H1 (cell line): ENCODE data around the gene GSG1L. TPM values are rescaled to one million over a fixed set of nuclear protein-coding genes. Genes with fewer than 3 reads are reported as not detected.

Experiments
- ATF2 ChIP-seq: IDR thresholded peaks from 2 replicates; pipeline ENCODE4 v1.6.1; 2012; ENCODE audit warnings: low read length, inconsistent platforms
- BACH1 ChIP-seq: IDR thresholded peaks from 2 replicates; pipeline ENCODE4 v1.6.1; 2012; ENCODE audit warnings: low read length, improper control_type of control experiment
- CHD2 ChIP-seq: IDR thresholded peaks from 2 replicates; pipeline ENCODE4 v1.6.1; 2012; ENCODE audit warnings: low read length, improper control_type of control experiment
- E2F6 ChIP-seq: IDR thresholded peaks from 2 replicates; pipeline ENCODE4 v1.6.1; 2012; ENCODE audit warnings: inconsistent platforms
- KDM1A ChIP-seq: fragments of 200-600, 300-600 bp; sonication (generic); IDR thresholded peaks from 2 replicates; pipeline ENCODE4 v1.7.1; 2016; ENCODE audit warnings: mild to moderate bottlenecking, low read length, borderline replicate concordance
- KDM4A ChIP-seq: IDR thresholded peaks from one replicate; pipeline ENCODE4 v1.7.1; 2012; ENCODE audit warnings: low read depth, mild to moderate bottlenecking, moderate library complexity, low read length, inconsistent platforms; ENCODE audit not compliant: severe bottlenecking
- TAF1 ChIP-seq: IDR thresholded peaks from 2 replicates; pipeline ENCODE4 v1.6.1; 2011; ENCODE audit warnings: mild to moderate bottlenecking, low read depth, low read length
- polyA plus RNA-seq, 7 experiments: library from polyadenylated mRNA; depleted of rRNA in 3 of 7; stranded (reverse) in 5 of 7; unstranded in 2 of 7; fragments of >200 nt in 5 of 7; fragments of 200-250 nt in 2 of 7; gene quantifications; 1 replicate in 5 of 7; 2 replicates in 1 of 7; 4 replicates in 1 of 7; pipeline versions ENCODE4 v1.2.1 to v1.2.3, GENCODE V29; 2011 to 2013; ENCODE audit warnings: missing spikeins in 2 of 7, mixed read lengths in 2 of 7
- total RNA-seq: library from RNA; stranded (reverse); fragmentation: NEBNext Ultra II Directional; extraction: Animal tissue kit (Norgen Biotek cat#: 25700); gene quantifications from 2 replicates; pipeline ENCODE4 v1.2.1, GENCODE V29; 2021

The GSG1L gene
- total and polyA plus RNA-seq, 2 of the 8 experiments (the other 6 are each of a cell fraction or from before 2014, with no cell fraction given) = 0.71 to 1.1 TPM

- TF ChIP-seq E2F6 (no peak), ATF2 (no peak), TAF1 (no peak), CHD2 (no peak), KDM4A (no peak), BACH1 (no peak), KDM1A (no peak)
Observed at GRCh38 chr16:27819356-27819755, 244.2 kb downstream of the GSG1L start (continued).
